ENCODE results near the gene FAM72D.
"Not testable (repeated sequence)": the region's sequence is repeated elsewhere in the genome, so short reads cannot be mapped to it uniquely, and the experiment has no call there.

The FAM72D gene

DNA sequence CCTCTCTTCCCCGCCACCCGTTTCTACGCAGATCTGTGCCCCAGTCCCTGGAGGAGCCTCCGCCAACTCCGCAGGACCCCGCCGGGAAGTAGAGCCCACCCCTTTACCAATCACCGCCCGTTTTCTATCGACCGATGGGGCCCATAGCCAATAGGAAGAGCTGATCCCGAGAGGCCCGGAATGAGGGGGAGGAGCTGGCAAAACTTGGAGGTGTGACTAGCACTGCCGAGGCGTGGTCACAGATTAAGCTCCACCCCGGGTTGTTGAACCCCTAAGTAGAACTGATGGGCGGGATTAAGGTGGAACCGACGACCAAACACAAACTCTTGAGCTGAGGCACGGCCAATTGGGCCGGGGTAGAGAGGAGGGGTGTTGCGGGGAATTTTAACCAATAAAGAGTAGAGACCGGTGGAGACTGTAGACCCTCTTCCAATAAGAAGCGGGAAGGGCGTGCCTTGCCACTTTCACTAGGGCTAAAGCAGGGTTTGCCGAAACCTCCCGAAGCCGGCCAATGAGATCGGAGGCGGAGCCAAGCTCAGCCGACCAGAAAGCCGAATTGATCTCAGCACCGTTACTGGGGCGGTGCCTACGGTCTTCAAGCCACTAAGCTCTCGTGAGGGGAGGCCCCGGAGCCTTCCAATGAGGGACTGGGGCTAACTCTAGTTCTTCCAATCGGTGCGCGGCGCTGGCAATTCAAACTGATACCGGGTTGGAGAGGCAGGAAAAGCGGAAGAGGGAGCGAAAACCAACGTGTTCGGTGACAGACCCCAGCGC lies at the start of gene FAM72D, which contains the start of gene SRGAP2B:
TSS of gene FAM72D (plus strand) at position 691 of the 774 bp plus-strand sequence. CDS start 874 bp downstream, outside the sequence.
TSS of gene SRGAP2B (minus strand) at position 45 of the 774 bp plus-strand sequence. CDS start 2,427 bp downstream, outside the sequence.
- not testable (repeated sequence) for DNase-seq

GRCh38 chr1:145047553-145047952 lies 48.2 kb upstream of the FAM72D start:
- DNase-seq = not testable (repeated sequence)

DNA sequence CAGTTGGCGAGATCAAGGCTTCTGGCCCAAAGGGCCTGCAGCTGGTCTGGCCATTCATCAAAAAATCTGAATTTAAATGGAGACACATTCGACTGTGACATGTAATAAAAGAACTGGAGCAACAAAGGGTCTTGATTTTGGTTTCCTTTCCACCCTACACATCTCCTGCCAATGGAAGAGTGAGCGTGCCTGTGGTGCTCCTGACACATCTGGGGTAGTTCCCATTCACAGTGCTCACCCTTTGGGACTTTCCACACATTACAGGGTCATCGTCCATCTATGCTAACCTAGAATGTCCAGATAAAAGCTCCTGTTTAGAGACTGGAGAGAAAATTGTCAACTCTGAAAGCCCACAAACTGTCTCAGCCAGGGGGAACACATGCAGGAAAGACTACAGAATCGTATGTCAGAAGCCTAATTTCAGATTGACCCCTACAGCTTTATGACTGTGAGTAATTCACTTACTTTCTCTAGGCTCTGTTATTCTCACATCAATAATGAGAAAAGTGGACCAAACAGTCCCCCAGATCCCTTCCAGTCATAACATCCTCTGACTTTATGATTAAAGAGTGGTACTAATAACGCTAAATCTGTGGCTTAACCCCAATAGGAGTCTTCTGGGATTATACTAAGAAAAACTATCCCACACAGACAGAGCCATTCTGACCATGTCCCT lies 47.5 kb upstream of the FAM72D start:
- DNase-seq = not testable (repeated sequence)

DNA sequence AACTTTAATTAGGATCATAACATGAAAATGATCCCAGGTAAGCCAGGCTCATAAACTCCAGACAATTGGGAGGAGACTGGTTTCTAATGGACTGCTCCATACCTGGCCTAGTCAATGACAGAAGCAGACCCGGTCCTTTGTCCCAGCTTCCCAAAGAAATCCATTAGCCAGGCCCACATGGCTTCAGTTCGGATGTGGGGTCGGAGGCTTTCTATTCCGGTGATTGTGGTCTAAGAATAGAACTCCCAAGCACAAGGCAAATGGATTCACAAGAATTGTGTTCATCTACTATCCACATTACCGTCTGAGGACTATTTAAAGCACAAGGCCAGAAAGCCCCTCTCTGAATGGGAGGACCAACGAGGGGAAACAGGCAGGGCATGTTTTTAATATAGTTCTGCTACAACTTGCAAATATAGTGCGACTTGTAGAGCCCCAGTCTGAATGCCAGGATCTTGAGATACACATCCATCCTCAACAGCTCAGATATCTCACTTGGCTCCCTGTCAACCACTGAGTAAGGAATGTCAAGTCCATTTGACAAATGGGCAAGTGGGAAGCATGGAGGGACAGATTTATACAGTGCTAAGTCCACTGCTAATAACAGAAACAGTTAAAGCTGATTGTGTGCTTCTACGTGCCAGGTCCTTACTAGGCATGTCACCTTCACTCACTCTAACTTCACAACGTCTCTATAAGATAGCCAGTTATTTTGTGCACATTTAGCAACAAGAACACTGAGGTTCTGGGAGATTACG lies 43.6 kb upstream of the FAM72D start:
- not testable (repeated sequence) for DNase-seq

GRCh38 chr1:145053428-145053827 lies 42.3 kb upstream of the FAM72D start:
- not testable (repeated sequence) for DNase-seq

- DNase-seq = not testable (repeated sequence)
Observed at GRCh38 chr1:145055217-145055760, 40.5 kb upstream of the FAM72D start.

DNA sequence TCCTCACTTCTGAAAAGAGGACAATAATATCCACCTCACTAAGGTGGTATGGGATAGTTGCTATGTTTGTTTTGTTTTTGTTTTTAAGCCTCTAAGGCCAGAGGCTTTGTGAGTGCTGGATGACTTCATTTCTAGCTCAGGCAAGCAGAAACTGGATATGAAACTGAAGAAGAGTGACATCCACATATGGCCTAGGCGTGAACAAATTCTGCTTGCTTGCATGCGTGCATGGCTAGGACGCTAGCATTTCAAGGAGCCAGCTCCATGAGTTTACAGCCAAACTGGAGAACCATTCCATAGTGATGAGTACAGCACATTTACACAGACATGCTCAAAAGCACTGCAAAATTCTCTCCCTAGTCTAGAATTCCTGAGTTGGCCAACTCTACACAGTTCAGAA lies 37.6 kb upstream of the FAM72D start:
- DNase-seq = not testable (repeated sequence)

GRCh38 chr1:145063285-145063684 lies 32.5 kb upstream of the FAM72D start:
- not testable (repeated sequence) for DNase-seq

DNA sequence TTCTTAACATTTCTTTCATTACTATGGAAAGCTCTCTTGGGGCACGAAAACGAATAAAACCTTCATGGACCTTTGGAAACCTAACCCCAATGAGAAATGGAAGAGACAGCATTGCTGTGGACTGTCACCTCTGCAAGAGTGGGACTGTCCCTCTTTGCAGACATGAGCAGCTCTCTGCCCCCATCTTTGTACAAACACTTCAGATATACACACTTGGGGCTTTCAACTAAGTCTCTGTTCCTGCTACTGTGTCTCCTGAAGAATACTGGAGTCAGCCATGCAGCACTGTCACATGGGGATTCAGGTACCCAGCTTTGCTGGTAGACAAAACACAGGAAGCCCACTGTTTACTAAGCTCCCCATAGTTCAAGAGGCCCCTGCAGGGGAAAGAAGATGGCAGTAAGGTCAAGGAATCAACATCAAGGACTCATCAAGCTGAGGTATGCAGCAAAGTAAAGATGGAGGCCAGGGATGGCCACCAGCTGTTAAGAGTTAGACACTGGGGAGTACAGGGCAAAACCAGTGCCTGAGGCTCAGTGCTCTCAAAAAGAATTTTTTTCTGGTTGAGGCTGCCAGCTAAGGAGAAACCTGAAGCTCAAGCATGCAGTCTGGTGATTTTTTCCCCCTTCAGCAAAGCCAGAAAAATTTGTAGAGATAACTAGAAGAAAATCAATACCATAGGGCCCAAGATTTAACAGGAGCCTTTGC lies 31.7 kb upstream of the FAM72D start:
- DNase-seq = not testable (repeated sequence)

DNA sequence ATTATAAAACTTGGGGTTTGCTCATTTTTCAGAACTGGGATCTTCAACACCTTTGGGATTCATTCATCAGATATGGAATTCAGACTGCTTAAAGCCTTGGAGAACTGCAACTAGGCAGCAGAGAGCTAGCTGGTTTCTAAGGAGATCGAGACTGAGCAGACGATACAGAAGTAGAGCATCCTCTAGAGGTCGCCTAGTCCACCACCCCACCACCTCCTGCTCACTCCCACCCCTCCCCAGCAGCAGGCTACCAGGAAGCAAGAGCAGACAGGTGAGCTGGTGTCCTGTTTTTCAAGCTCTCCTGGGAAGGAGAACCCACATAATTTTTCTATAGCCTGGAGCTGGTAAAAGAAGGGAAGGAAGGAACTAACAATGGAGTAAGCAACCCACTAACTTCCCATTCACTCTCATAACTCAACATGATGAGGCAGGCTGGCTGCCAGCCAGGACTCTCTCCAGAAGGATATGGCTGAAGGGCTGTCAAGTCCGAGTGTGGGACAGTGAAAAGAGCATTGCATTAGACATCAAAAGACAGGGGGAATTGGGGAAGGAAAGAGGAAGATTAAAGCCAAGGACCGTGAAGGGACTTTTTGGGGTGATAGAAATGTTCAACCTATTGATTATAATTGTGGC lies 30.5 kb upstream of the FAM72D start:
- not testable (repeated sequence) for DNase-seq

DNA sequence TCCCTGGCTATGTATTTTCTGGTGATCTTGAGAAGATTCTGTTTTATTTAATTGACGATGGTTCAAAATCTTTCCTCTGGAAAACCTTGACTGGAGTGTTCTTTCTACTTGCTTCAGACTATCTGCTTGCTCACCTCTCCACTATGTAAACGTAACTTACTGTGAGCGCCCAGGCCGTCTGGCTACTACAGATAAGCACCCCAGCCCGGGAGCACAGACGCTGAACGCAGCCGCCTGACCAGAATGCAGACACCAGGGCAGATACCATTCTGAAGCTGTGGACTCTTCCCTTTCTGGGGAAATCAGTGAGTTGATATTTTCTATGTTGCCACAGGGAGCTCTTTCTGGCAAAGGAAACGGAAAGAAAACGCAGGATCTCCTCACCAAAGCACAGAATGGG lies 29.3 kb upstream of the FAM72D start:
- not testable (repeated sequence) for DNase-seq

- DNase-seq = not testable (repeated sequence)
Observed at GRCh38 chr1:145071569-145071968, 24.2 kb upstream of the FAM72D start.

DNA sequence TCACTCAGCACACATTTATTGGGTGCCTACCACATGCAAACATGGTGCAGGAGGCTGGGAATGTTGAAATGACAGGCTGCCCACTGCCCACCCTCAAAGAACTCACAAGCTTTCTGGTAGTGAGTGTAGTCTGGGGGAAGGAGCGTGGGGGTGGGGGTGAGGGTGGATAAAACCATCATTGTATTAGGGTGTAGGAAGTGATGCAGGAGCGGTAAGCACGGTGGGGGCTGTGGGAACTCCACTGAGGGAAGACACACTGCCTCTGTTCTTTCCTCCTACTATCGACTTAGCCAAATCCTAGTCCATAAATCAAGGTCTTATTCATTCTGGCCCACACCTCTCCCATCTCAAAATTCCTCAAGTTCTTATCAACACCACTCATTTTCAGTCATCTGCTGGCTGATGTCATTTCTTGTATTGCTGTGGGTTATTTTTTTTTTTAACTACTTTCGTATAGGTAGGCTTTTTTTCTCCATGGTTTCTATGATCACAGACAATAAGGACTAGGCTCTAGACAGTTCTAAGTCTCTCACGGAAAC lies 21.7 kb upstream of the FAM72D start:
- DNase-seq = not testable (repeated sequence)

GRCh38 chr1:145076877-145077276 lies 18.9 kb upstream of the FAM72D start:
- not testable (repeated sequence) for DNase-seq

DNA sequence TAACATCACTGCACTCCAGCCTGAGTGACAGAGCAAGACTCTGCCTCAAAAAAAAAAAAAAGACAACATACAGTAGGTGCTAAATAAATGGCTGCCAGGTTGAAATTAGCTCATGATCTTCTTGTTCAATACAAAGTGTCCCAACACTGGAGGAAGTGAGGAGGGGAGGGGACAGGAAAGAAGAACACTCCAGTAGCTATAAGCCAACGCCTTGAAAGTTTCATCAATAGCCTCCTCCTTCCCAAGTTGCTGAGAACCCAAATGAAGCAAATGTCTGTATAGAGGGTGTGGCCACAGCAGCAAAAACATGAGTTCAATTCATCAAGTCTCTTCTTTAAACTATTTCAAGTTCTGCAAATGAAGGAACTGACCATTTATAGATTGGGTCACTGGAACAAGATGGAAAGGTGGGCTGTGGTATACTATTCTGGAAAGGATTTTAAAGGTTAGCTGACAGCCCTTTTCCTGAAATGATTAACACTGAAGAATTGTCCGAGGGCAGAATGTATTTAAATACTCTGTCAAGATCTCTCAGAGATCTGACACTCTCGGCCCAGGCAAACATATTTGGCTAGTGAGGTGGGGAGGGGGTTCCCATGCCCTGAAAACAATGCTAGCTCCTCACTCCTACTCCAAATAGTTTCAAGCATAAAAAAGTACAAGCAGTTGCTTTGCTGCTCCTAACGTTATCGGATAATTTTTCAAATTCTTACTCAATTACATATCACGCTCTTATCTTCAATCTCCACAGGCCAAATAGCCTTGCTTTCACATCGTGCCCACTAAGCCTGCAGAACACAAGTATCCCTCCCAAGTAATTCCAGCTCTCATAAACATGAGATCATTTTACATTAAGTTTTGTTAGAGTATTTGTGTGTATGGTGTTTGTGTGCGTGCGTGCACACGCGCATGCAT lies 17.6 kb upstream of the FAM72D start:
- DNase-seq = not testable (repeated sequence)

GRCh38 chr1:145078787-145079370 lies 16.9 kb upstream of the FAM72D start:
- DNase-seq = not testable (repeated sequence)

- not testable (repeated sequence) for DNase-seq
Observed at GRCh38 chr1:145079737-145080136, 16.0 kb upstream of the FAM72D start.

DNA sequence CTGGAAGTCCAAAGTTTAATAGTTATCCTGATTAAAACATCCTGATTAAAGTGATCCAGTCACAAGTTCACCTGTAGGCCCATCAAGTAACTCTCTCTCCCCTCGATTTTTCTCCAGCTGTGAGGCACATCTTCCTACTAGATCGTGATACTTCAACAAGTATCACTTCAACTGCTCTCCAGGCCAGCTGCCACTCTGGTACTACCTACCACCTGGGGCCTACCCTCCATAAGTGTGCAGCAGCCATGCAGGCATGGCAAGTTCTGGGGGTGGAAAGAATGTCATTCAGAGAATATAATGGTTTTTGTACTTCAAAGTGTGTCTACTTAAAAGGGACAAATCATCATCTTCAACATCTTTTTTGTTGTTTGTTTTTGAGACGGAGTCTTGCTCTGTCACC lies 15.6 kb upstream of the FAM72D start:
- not testable (repeated sequence) for DNase-seq

- not testable (repeated sequence) for DNase-seq
Observed at GRCh38 chr1:145082483-145083255, 13.1 kb upstream of the FAM72D start.

Data from DMS 273 treated with DMSO at 0.1 percent for 48 hours (cell line).